ENCODE results near the gene NEK6.

DNA sequence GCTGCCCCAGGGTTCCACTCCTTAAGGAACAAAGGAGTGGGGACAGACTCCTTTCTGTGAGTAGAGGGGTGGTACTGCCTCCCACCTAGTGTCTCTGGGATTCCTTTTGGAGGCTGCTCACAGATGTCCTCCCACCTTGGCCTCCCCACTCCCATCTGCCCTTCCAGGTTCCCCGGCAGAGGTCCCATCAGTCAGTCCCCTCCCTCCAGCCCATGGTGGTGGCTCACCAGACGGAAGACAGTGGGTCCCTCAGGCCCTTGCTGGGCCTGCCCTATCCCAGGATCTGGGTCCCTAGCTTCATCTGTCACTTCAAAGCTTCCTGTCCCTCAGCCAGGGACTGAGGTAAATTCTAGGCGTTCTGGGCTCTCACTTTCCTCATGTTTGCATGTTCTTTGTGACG is 35.6 kb upstream of the NEK6 start:
- TF ChIP-seq, protein P1, sequence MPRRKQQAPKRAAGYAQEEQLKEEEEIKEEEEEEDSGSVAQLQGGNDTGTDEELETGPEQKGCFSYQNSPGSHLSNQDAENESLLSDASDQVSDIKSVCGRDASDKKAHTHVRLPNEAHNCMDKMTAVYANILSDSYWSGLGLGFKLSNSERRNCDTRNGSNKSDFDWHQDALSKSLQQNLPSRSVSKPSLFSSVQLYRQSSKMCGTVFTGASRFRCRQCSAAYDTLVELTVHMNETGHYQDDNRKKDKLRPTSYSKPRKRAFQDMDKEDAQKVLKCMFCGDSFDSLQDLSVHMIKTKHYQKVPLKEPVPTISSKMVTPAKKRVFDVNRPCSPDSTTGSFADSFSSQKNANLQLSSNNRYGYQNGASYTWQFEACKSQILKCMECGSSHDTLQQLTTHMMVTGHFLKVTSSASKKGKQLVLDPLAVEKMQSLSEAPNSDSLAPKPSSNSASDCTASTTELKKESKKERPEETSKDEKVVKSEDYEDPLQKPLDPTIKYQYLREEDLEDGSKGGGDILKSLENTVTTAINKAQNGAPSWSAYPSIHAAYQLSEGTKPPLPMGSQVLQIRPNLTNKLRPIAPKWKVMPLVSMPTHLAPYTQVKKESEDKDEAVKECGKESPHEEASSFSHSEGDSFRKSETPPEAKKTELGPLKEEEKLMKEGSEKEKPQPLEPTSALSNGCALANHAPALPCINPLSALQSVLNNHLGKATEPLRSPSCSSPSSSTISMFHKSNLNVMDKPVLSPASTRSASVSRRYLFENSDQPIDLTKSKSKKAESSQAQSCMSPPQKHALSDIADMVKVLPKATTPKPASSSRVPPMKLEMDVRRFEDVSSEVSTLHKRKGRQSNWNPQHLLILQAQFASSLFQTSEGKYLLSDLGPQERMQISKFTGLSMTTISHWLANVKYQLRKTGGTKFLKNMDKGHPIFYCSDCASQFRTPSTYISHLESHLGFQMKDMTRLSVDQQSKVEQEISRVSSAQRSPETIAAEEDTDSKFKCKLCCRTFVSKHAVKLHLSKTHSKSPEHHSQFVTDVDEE (CRISPR knock-in tag; IDR thresholded peaks at IDR 0.05): no peak
- TF ChIP-seq TOX (CRISPR knock-in tag; IDR thresholded peaks at IDR 0.05; ENCODE audit: borderline replicate concordance) (no peak), ARNTL (CRISPR knock-in tag; IDR thresholded peaks at IDR 0.05; ENCODE audit: borderline replicate concordance, low read depth) (no peak), ZFP30 (CRISPR knock-in tag; IDR thresholded peaks at IDR 0.05) (no peak), ZNF70 (CRISPR knock-in tag; IDR thresholded peaks at IDR 0.05) (no peak), ZNF8 (CRISPR knock-in tag; IDR thresholded peaks at IDR 0.05) (no peak), GLIS3 (CRISPR knock-in tag; IDR thresholded peaks at IDR 0.05) (no peak), ESRRG (CRISPR knock-in tag; IDR thresholded peaks at IDR 0.05) (no peak), ZFP3 (CRISPR knock-in tag; IDR thresholded peaks at IDR 0.05) (no peak), BACH2 (CRISPR knock-in tag; IDR thresholded peaks at IDR 0.05; ENCODE audit: borderline replicate concordance) (no peak), OSR1 (CRISPR knock-in tag; IDR thresholded peaks at IDR 0.05) (no peak), RARB (CRISPR knock-in tag; IDR thresholded peaks at IDR 0.05) (no peak)
- TF ChIP-seq, protein P2, sequence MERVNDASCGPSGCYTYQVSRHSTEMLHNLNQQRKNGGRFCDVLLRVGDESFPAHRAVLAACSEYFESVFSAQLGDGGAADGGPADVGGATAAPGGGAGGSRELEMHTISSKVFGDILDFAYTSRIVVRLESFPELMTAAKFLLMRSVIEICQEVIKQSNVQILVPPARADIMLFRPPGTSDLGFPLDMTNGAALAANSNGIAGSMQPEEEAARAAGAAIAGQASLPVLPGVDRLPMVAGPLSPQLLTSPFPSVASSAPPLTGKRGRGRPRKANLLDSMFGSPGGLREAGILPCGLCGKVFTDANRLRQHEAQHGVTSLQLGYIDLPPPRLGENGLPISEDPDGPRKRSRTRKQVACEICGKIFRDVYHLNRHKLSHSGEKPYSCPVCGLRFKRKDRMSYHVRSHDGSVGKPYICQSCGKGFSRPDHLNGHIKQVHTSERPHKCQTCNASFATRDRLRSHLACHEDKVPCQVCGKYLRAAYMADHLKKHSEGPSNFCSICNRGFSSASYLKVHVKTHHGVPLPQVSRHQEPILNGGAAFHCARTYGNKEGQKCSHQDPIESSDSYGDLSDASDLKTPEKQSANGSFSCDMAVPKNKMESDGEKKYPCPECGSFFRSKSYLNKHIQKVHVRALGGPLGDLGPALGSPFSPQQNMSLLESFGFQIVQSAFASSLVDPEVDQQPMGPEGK (CRISPR knock-in tag; IDR thresholded peaks at IDR 0.05; ENCODE audit: borderline replicate concordance): no peak

Measured in SK-N-SH treated with all-trans-retinoic acid at 6 μM for 48 hours (cell line).